HL-60/S4 treated with retinoic acid at 250 ng/mL for 4 days and 3 days (cell line): ENCODE measurements around the gene PDCD11.
"Not testable (repeated sequence)": the region's sequence is repeated elsewhere in the genome, so short reads cannot be mapped to it uniquely, and the experiment has no call there.

Experiments used
- in situ Hi-C: fragments of 300-500 bp; cut with MboI; formaldehyde crosslinking; loops from 2 replicates; pipeline ENCODE4 v1.7.0; 2022; ENCODE audit warnings: low sequenced_read_pairs

PDCD11 gene

GRCh38 chr10:103417148-103417469 is 20.7 kb downstream of the PDCD11 start:
- in situ Hi-C loops, result not testable (repeated sequence)

GRCh38 chr10:103417601-103418000 is 21.2 kb downstream of the PDCD11 start:
- in situ Hi-C loops, result no loop called here

- in situ Hi-C loops, result no loop called here
Measured at GRCh38 chr10:103419101-103419500, 22.7 kb downstream of the PDCD11 start.

- in situ Hi-C loops, result no loop called here
Measured at GRCh38 chr10:103423748-103424147, 27.3 kb downstream of the PDCD11 start.

GRCh38 chr10:103427866-103428265 is 31.4 kb downstream of the PDCD11 start:
- in situ Hi-C loops, result no loop called here

- in situ Hi-C loops, result no loop called here
Measured at GRCh38 chr10:103428989-103429643, 32.7 kb downstream of the PDCD11 start.

- in situ Hi-C loops, result no loop called here
Measured at GRCh38 chr10:103429647-103430046, 33.2 kb downstream of the PDCD11 start.

GRCh38 chr10:103431902-103432301 is 35.5 kb downstream of the PDCD11 start:
- in situ Hi-C loops, result no loop called here

- in situ Hi-C loops, result no loop called here
Measured at GRCh38 chr10:103433858-103434257, 37.4 kb downstream of the PDCD11 start.

- in situ Hi-C loops, result no loop called here
Measured at GRCh38 chr10:103439776-103440175, 43.4 kb downstream of the PDCD11 start.

GRCh38 chr10:103440416-103440815 is 44.0 kb downstream of the PDCD11 start:
- in situ Hi-C loops, result no loop called here

GRCh38 chr10:103441206-103441605 is 44.8 kb downstream of the PDCD11 start:
- in situ Hi-C loops, result no loop called here

- in situ Hi-C loops, result no loop called here
Measured at GRCh38 chr10:103441611-103442010, 45.2 kb downstream of the PDCD11 start.

GRCh38 chr10:103442031-103442461 is 45.6 kb downstream of the PDCD11 start:
- in situ Hi-C loops, result no loop called here

GRCh38 chr10:103443475-103444185 is 47.2 kb downstream of the PDCD11 start:
- in situ Hi-C loops, result no loop called here

GRCh38 chr10:103444478-103444877 is 48.1 kb downstream of the PDCD11 start:
- in situ Hi-C loops, result no loop called here

- in situ Hi-C loops, result no loop called here
Measured at GRCh38 chr10:103445366-103445765, 48.9 kb downstream of the PDCD11 start.

GRCh38 chr10:103445767-103446567 is 49.5 kb downstream of the PDCD11 start:
- in situ Hi-C loops, result no loop called here

GRCh38 chr10:103447187-103447586 is 50.8 kb downstream of the PDCD11 start:
- in situ Hi-C loops, result no loop called here

- in situ Hi-C loops, result no loop called here
Measured at GRCh38 chr10:103448746-103449145, 52.3 kb downstream of the PDCD11 start.

- in situ Hi-C loops, result no loop called here
Measured at GRCh38 chr10:103449208-103450144, 53.0 kb downstream of the PDCD11 start.
